OCI-LY1 (cell line): ENCODE measurements around the gene FBXL17.

Experiments
- EZH2 ChIP-seq: fragments of 200-600 bp; sonication (generic), shearing (Covaris generic); IDR thresholded peaks from 2 replicates; pipeline ENCODE4 v1.8.0; 2017; ENCODE audit warnings: borderline replicate concordance, mixed run types, mild to moderate bottlenecking, antibody characterized with exemption, low read length, moderate library complexity, mixed read lengths
- TF ChIP-seq, protein P1 (sequence below): fragments of 200-600 bp; sonication (generic), shearing (Covaris generic); IDR thresholded peaks from 2 replicates; pipeline ENCODE4 v1.5.1; 2017; ENCODE audit warnings: mild to moderate bottlenecking, antibody characterized with exemption, low read length, moderate library complexity, mixed read lengths

DNA sequence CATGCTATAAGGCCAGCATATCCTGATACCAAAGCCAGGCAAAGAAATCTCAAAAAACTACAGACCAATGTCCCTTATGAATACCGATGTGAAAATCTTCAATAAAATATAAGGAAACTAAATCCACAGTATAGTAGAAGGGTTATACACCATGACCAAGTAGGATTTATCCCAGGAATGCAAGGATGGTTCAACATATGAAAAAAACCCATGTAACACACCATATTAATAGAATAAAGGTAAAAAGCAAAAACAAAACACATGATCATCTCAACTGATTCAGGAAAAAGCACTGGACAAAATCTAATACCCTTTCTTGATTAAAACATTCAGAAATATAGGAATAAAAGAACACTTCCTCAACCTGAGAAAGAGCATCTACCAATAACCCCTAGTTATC is 6.1 kb downstream of the FBXL17 start:
- no peak for TF ChIP-seq EZH2
- TF ChIP-seq, protein P1, sequence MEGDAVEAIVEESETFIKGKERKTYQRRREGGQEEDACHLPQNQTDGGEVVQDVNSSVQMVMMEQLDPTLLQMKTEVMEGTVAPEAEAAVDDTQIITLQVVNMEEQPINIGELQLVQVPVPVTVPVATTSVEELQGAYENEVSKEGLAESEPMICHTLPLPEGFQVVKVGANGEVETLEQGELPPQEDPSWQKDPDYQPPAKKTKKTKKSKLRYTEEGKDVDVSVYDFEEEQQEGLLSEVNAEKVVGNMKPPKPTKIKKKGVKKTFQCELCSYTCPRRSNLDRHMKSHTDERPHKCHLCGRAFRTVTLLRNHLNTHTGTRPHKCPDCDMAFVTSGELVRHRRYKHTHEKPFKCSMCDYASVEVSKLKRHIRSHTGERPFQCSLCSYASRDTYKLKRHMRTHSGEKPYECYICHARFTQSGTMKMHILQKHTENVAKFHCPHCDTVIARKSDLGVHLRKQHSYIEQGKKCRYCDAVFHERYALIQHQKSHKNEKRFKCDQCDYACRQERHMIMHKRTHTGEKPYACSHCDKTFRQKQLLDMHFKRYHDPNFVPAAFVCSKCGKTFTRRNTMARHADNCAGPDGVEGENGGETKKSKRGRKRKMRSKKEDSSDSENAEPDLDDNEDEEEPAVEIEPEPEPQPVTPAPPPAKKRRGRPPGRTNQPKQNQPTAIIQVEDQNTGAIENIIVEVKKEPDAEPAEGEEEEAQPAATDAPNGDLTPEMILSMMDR: no peak
